Activated naive CD4-positive, alpha-beta T cell treated with anti-CD3 and anti-CD28 coated beads for 36 hours (primary cell): Measurements from ENCODE around the gene SHF. TPM values are rescaled to one million over a fixed set of nuclear protein-coding genes. Genes with fewer than 3 reads are reported as not detected.
A peak's percentile ranks its signal among the peaks of the same experiment; 100 is the strongest.
"Not testable (repeated sequence)": the region's sequence is repeated elsewhere in the genome, so short reads cannot be mapped to it uniquely, and the experiment has no call there.

Experiments
- CTCF ChIA-PET: fragments of 350-600 bp; sonication (Branson Sonifier 250); formaldehyde crosslinking; loops from one replicate; lab custom pipeline; 2021; ENCODE audit warnings: antibody characterized with exemption; lab: Charles Lee
- DNase-seq: peaks from one replicate; pipeline ENCODE4 v3.0.0-alpha.2; 2020
- H3K27ac Mint-ChIP-seq: one replicate; pipeline ENCODE4 v1.8.0; 2021; ENCODE audit warnings: mild to moderate bottlenecking, mixed read lengths
- H3K27me3 Mint-ChIP-seq: one replicate; pipeline ENCODE4 v1.8.0; 2021; ENCODE audit warnings: low read depth, mixed read lengths
- H3K36me3 Mint-ChIP-seq: one replicate; pipeline ENCODE4 v1.8.0; 2021; ENCODE audit warnings: low read depth, mixed read lengths
- H3K4me1 Mint-ChIP-seq: one replicate; pipeline ENCODE4 v1.8.0; 2021; ENCODE audit warnings: low read depth, mixed read lengths
- H3K4me3 Mint-ChIP-seq: one replicate; pipeline ENCODE4 v1.8.0; 2021; ENCODE audit warnings: mild to moderate bottlenecking, moderate library complexity, mixed read lengths
- H3K9me3 Mint-ChIP-seq: one replicate; pipeline ENCODE4 v1.8.0; 2021; ENCODE audit warnings: mixed read lengths
- intact Hi-C: fragments of 100-400 bp; cut with micrococcal nuclease; formaldehyde crosslinking; loops from one replicate; pipeline ENCODE4 v1.15.1; 2023
- total RNA-seq, 2 experiments: library from RNA; stranded (reverse); gene quantifications; one replicate each; pipeline ENCODE4 v1.2.3, GENCODE V29; 2021

The SHF gene
- total RNA-seq: 1 to 10 TPM; 2.3 to 3.3 TPM

GRCh38 chr15:45187894-45188830 lies at the start of gene SHF:
TSS of gene SHF (minus strand) at chr15:45187966. CDS start at chr15:45187951, 15 bp downstream.
- Mint-ChIP-seq H3K27me3 (no peaks in the 10 kb centered on the region), H3K4me1 (peaks cover 22% of the 10 kb centered on the region), H3K27ac (peak within 1 kb of the TSS; percentile 91), H3K9me3 (no peaks in the 10 kb centered on the region), H3K36me3 (no peaks in the 10 kb centered on the region), H3K4me3 (peak within 1 kb of the TSS; percentile 87)
- CTCF ChIA-PET: interaction anchor here (1.2 to 7.0 kb wide), 2 partner anchors 20 to 24 kb away, joined by 6 to 26 read pairs; no protein-coding TSS in a partner anchor
- peak; percentile 83 for DNase-seq
- intact Hi-C loops: loop anchor here (1.0 kb wide), 2 partner anchors 10 to 21 kb away; no protein-coding TSS in a partner anchor

GRCh38 chr15:45236806-45237205 lies 49.0 kb upstream of the SHF start:
- H3K4me3 Mint-ChIP-seq, intact Hi-C loops, H3K27me3 Mint-ChIP-seq, H3K27ac Mint-ChIP-seq, DNase-seq, H3K4me1 Mint-ChIP-seq: not testable (repeated sequence)
- peaks cover 41% of the 10 kb centered on the region for H3K9me3 Mint-ChIP-seq
- H3K36me3 Mint-ChIP-seq: peaks cover 13% of the 10 kb centered on the region
- CTCF ChIA-PET: interaction anchor here (0.6 to 1.2 kb wide), 2 partner anchors 32 to 1585 kb away, joined by 3 to 4 read pairs; no protein-coding TSS in a partner anchor

- H3K27me3 Mint-ChIP-seq: peaks cover 5% of the 10 kb centered on the region
- H3K27ac Mint-ChIP-seq: no peak overlapping the region
- CTCF ChIA-PET: interaction anchor here (0.7 to 1.3 kb wide), 4 partner anchors 30 to 195 kb away, joined by 3 to 5 read pairs (median 4); no protein-coding TSS in a partner anchor
- H3K4me1 Mint-ChIP-seq: no peaks in the 10 kb centered on the region
- H3K9me3 Mint-ChIP-seq: peaks cover 29% of the 10 kb centered on the region
- intact Hi-C loops: no loop called here
- H3K4me3 Mint-ChIP-seq: no peak overlapping the region
- DNase-seq: no peak
- peaks cover 7% of the 10 kb centered on the region for H3K36me3 Mint-ChIP-seq
Measured at GRCh38 chr15:45234562-45235235, 46.9 kb upstream of the SHF start.

GRCh38 chr15:45231864-45232562 lies 44.2 kb upstream of the SHF start:
- peaks cover 2% of the 10 kb centered on the region for H3K27me3 Mint-ChIP-seq
- intact Hi-C loops: no loop called here
- no peaks in the 10 kb centered on the region for H3K4me1 Mint-ChIP-seq
- CTCF ChIA-PET: interaction anchor here (1.1 kb wide), 1 partner anchor 8 kb away, joined by 3 read pairs; no protein-coding TSS in a partner anchor
- H3K27ac Mint-ChIP-seq: no peak overlapping the region
- peaks cover 5% of the 10 kb centered on the region for H3K36me3 Mint-ChIP-seq
- no peak overlapping the region for H3K4me3 Mint-ChIP-seq
- peaks cover 14% of the 10 kb centered on the region for H3K9me3 Mint-ChIP-seq
- no peak for DNase-seq

- Mint-ChIP-seq H3K27me3 (peaks cover 2% of the 10 kb centered on the region), H3K4me3 (no peak overlapping the region), H3K4me1 (no peaks in the 10 kb centered on the region), H3K9me3 (peaks cover 14% of the 10 kb centered on the region), H3K36me3 (peaks cover 2% of the 10 kb centered on the region), H3K27ac (no peak overlapping the region)
- CTCF ChIA-PET: no interaction called here
- no peak for DNase-seq
- intact Hi-C loops: no loop called here
Measured at GRCh38 chr15:45231132-45231531, 43.4 kb upstream of the SHF start.

- H3K4me1 Mint-ChIP-seq: no peaks in the 10 kb centered on the region
- peaks cover 10% of the 10 kb centered on the region for H3K9me3 Mint-ChIP-seq
- H3K4me3 Mint-ChIP-seq: no peak overlapping the region
- CTCF ChIA-PET: interaction anchor here (0.8 kb wide), 1 partner anchor 21 kb away, joined by 3 read pairs; no protein-coding TSS in a partner anchor
- H3K27me3 Mint-ChIP-seq: peaks cover 2% of the 10 kb centered on the region
- H3K27ac Mint-ChIP-seq: no peak overlapping the region
- intact Hi-C loops: no loop called here
- H3K36me3 Mint-ChIP-seq: peaks cover 1% of the 10 kb centered on the region
- no peak for DNase-seq
Measured at GRCh38 chr15:45230245-45230965, 42.6 kb upstream of the SHF start.

GRCh38 chr15:45228931-45229330 lies 41.2 kb upstream of the SHF start:
- CTCF ChIA-PET: no interaction called here

GRCh38 chr15:45225506-45226273 lies 37.9 kb upstream of the SHF start:
- Mint-ChIP-seq H3K27me3 (peaks cover 5% of the 10 kb centered on the region), H3K4me1 (no peaks in the 10 kb centered on the region), H3K4me3 (no peak overlapping the region), H3K9me3 (no peaks in the 10 kb centered on the region), H3K27ac (no peak overlapping the region), H3K36me3 (no peaks in the 10 kb centered on the region)
- intact Hi-C loops: no loop called here
- CTCF ChIA-PET: interaction anchor here (0.5 to 0.7 kb wide), 2 partner anchors 63 to 439 kb away, joined by 3 read pairs; no protein-coding TSS in a partner anchor
- DNase-seq: peak; percentile 13

More at GRCh38 chr15:45228931-45229330, 41.2 kb upstream of the SHF start:
- Mint-ChIP-seq H3K9me3 (no peaks in the 10 kb centered on the region), H3K27me3 (peaks cover 2% of the 10 kb centered on the region), H3K27ac (no peak overlapping the region), H3K4me1 (no peaks in the 10 kb centered on the region), H3K4me3 (no peak overlapping the region), H3K36me3 (no peaks in the 10 kb centered on the region)
- DNase-seq: no peak
- intact Hi-C loops: no loop called here

GRCh38 chr15:45224621-45225217 lies 37.0 kb upstream of the SHF start:
- Mint-ChIP-seq H3K27ac (no peak overlapping the region), H3K27me3 (peaks cover 5% of the 10 kb centered on the region), H3K4me3 (no peak overlapping the region), H3K4me1 (no peaks in the 10 kb centered on the region), H3K9me3 (no peaks in the 10 kb centered on the region), H3K36me3 (no peaks in the 10 kb centered on the region)
- no peak for DNase-seq
- intact Hi-C loops: no loop called here
- CTCF ChIA-PET: interaction anchor here (0.7 to 1.1 kb wide), 2 partner anchors 8 to 20 kb away, joined by 3 read pairs; no protein-coding TSS in a partner anchor

GRCh38 chr15:45221967-45222366 lies 34.2 kb upstream of the SHF start:
- no peak overlapping the region for H3K27ac Mint-ChIP-seq
- no peaks in the 10 kb centered on the region for H3K4me1 Mint-ChIP-seq
- DNase-seq: no peak
- no peaks in the 10 kb centered on the region for H3K9me3 Mint-ChIP-seq
- no peaks in the 10 kb centered on the region for H3K36me3 Mint-ChIP-seq
- CTCF ChIA-PET: interaction anchor here (1.3 kb wide), 1 partner anchor 17 kb away, joined by 3 read pairs; no protein-coding TSS in a partner anchor
- no peak overlapping the region for H3K4me3 Mint-ChIP-seq
- peaks cover 5% of the 10 kb centered on the region for H3K27me3 Mint-ChIP-seq
- intact Hi-C loops: no loop called here
